IgD-negative memory B cell (primary cell): Measurements from ENCODE around the gene CCDC60. TPM values are rescaled to one million over a fixed set of nuclear protein-coding genes. Genes with fewer than 3 reads are reported as not detected.
A peak's percentile ranks its signal among the peaks of the same experiment; 100 is the strongest.

Experiments
- H3K27ac Mint-ChIP-seq, 3 donors: one replicate each; pipeline ENCODE4 v1.8.0; 2020 to 2022; ENCODE audit warnings: mild to moderate bottlenecking in 3 of 3, mixed read lengths in 3 of 3, moderate library complexity in 1 of 3
- H3K27me3 Mint-ChIP-seq: one replicate; pipeline ENCODE4 v1.8.0; 2021; ENCODE audit warnings: mixed read lengths
- H3K36me3 Mint-ChIP-seq: one replicate; pipeline ENCODE4 v1.8.0; 2020; ENCODE audit warnings: mild to moderate bottlenecking, mixed read lengths
- H3K4me1 Mint-ChIP-seq, 3 donors: one replicate each; pipeline ENCODE4 v1.8.0; 2020 to 2022; ENCODE audit warnings: mixed read lengths in 3 of 3, mild to moderate bottlenecking in 1 of 3
- H3K4me3 Mint-ChIP-seq, 4 donors: one replicate each; pipeline ENCODE4 v1.8.0; 2020 to 2022; ENCODE audit warnings: mild to moderate bottlenecking in 4 of 4, mixed read lengths in 4 of 4, moderate library complexity in 3 of 4
- H3K9me3 Mint-ChIP-seq, 3 donors: one replicate each; pipeline ENCODE4 v1.8.0; 2020 to 2021; ENCODE audit warnings: mixed read lengths in 3 of 3, mild to moderate bottlenecking in 1 of 3
- polyA plus RNA-seq: library from polyadenylated mRNA; unstranded; fragments of 300-500 nt; fragmentation: Illumina TruSeq; gene quantifications from one replicate; pipeline ENCODE4 v1.2.3, GENCODE V29; 2021

CCDC60 gene
- polyA plus RNA-seq, 1 donor from 2014 or later: not detected

DNA sequence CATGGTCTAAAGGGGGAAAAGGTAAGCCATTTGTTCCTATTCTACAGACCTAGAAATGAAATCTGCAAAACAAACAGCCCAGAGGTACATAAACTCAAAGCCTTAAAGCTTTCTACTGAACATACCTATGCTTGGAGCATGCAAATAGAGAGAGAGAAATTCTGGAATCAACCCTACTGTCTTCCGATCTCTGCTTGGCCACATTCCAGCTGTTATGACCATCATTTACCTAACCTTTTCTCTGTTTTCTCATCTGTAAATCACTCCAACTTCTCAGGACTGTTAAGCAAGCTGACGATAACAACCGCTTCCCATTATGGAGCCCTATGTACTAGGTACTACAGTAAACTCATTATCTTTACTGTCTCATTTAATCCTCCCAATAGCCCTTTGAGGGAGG lies 126.3 kb downstream of the CCDC60 start:
- no peaks in the 10 kb centered on the region for H3K36me3 Mint-ChIP-seq

GRCh38 chr12:119461636-119462214 lies 127.2 kb downstream of the CCDC60 start:
- H3K4me1 Mint-ChIP-seq: no peaks in the 10 kb centered on the region
- peaks cover 5% of the 10 kb centered on the region for H3K27me3 Mint-ChIP-seq
- no peak overlapping the region for H3K27ac Mint-ChIP-seq
- H3K4me3 Mint-ChIP-seq: no peak overlapping the region
- peaks cover 1 to 6% (median 2%) of the 10 kb centered on the region in 3 donors for H3K9me3 Mint-ChIP-seq
- no peaks in the 10 kb centered on the region for H3K36me3 Mint-ChIP-seq

More for the DNA sequence above, 126.3 kb downstream of the CCDC60 start:
- Mint-ChIP-seq H3K27ac (no peak overlapping the region), H3K4me3 (no peak overlapping the region), H3K4me1 (no peaks in the 10 kb centered on the region), H3K9me3 (peaks cover 3 to 6% (median 5%) of the 10 kb centered on the region in 3 donors), H3K27me3 (peaks cover 2% of the 10 kb centered on the region)

GRCh38 chr12:119463211-119463926 lies 128.8 kb downstream of the CCDC60 start:
- H3K4me1 Mint-ChIP-seq: no peaks in the 10 kb centered on the region
- H3K36me3 Mint-ChIP-seq: no peaks in the 10 kb centered on the region
- peaks cover 1 to 6% (median 2%) of the 10 kb centered on the region in 3 donors for H3K9me3 Mint-ChIP-seq
- H3K27ac Mint-ChIP-seq: no peak overlapping the region
- H3K4me3 Mint-ChIP-seq: no peak overlapping the region
- peaks cover 5% of the 10 kb centered on the region for H3K27me3 Mint-ChIP-seq

DNA sequence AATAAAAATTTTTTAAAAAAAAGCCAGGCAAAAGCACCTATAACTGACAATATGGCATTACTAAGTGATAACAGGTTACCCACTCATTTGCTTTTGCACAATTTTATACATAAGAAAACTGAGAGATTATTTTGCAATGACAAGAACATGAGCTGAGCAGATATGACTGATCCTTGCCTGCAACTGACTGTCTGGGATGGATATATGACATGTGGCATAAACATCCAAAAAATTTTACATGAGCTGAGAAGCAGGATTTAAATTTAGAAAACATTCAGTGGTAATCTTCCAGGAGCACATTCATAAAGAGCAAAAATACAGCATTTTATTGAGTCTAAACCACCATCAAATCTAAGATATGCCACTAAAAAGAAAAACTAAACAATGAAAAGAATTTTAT lies 133.8 kb downstream of the CCDC60 start:
- H3K27ac Mint-ChIP-seq: no peak overlapping the region
- H3K9me3 Mint-ChIP-seq: no peaks in the 10 kb centered on the region
- H3K4me3 Mint-ChIP-seq: no peak overlapping the region
- H3K36me3 Mint-ChIP-seq: no peaks in the 10 kb centered on the region
- no peaks in the 10 kb centered on the region for H3K4me1 Mint-ChIP-seq
- H3K27me3 Mint-ChIP-seq: peaks cover 5% of the 10 kb centered on the region

- no peak overlapping the region for H3K4me3 Mint-ChIP-seq
- no peaks in the 10 kb centered on the region for H3K4me1 Mint-ChIP-seq
- H3K27me3 Mint-ChIP-seq: peaks cover 4% of the 10 kb centered on the region
These were observed 141.1 kb downstream of the CCDC60 start for GRCh38 chr12:119475650-119476049.

GRCh38 chr12:119476951-119477350 lies 142.4 kb downstream of the CCDC60 start:
- Mint-ChIP-seq H3K4me3 (no peak overlapping the region), H3K9me3 (peaks cover 3 to 7% (median 3%) of the 10 kb centered on the region in 3 donors), H3K4me1 (no peaks in the 10 kb centered on the region), H3K27ac (no peak overlapping the region), H3K36me3 (peaks cover 2% of the 10 kb centered on the region), H3K27me3 (peaks cover 4% of the 10 kb centered on the region)

More at GRCh38 chr12:119475650-119476049, 141.1 kb downstream of the CCDC60 start:
- H3K36me3 Mint-ChIP-seq: peaks cover 2% of the 10 kb centered on the region
- H3K27ac Mint-ChIP-seq: no peak overlapping the region
- H3K9me3 Mint-ChIP-seq: peaks cover 3 to 7% (median 3%) of the 10 kb centered on the region in 3 donors

- no peak overlapping the region for H3K27ac Mint-ChIP-seq
- peaks cover 2% of the 10 kb centered on the region for H3K36me3 Mint-ChIP-seq
- no peak overlapping the region for H3K4me3 Mint-ChIP-seq
- no peaks in the 10 kb centered on the region for H3K4me1 Mint-ChIP-seq
- peaks cover 5 to 7% (median 5%) of the 10 kb centered on the region in 3 donors for H3K9me3 Mint-ChIP-seq
- H3K27me3 Mint-ChIP-seq: peaks cover 2% of the 10 kb centered on the region
These were observed 144.6 kb downstream of the CCDC60 start for GRCh38 chr12:119479121-119479561.

DNA sequence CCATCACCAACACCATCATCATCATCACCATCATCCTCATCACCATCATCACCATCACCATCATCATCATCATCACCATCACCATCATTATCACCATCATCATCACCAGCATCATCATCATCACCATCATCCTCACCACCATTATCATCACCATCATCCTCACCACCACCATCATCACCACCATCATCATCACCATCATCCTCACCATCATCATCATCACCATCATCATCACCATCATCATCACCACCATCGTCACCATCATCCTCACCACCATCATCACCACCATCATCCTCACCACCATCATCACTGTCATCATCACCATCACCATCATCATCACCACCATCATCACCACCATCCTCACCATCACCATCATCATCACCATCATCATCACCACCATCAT lies 146.0 kb downstream of the CCDC60 start:
- H3K9me3 Mint-ChIP-seq: peaks cover 5 to 7% (median 5%) of the 10 kb centered on the region in 3 donors
- H3K36me3 Mint-ChIP-seq: peaks cover 2% of the 10 kb centered on the region
- H3K27me3 Mint-ChIP-seq: peaks cover 3% of the 10 kb centered on the region
- H3K4me3 Mint-ChIP-seq: no peak overlapping the region
- no peaks in the 10 kb centered on the region for H3K4me1 Mint-ChIP-seq
- no peak overlapping the region for H3K27ac Mint-ChIP-seq

GRCh38 chr12:119486599-119487154 lies 152.1 kb downstream of the CCDC60 start:
- Mint-ChIP-seq H3K27ac (no peak overlapping the region), H3K4me3 (no peak overlapping the region), H3K9me3 (peaks cover 0 to 6% (median 2%) of the 10 kb centered on the region in 3 donors), H3K4me1 (no peaks in the 10 kb centered on the region), H3K27me3 (peaks cover 10% of the 10 kb centered on the region), H3K36me3 (no peaks in the 10 kb centered on the region)

DNA sequence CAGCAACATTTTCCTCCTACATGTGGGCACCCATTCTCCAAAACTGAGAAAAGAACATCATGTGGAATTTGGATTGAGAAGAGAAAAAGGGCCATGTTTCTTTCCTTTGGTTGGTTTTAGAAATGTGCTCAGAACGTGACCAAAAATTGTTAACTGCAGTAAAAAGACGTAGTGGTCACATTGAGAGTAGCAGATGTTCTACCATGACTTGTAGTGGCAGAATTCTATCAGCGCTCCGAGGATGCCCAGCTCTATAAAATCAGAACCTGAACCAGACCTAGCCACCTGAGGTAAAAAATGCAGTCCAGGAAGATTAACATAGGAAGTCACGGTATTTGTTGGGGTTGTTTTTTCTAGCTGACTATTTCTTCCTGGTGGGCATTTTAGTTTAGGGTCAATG lies 157.3 kb downstream of the CCDC60 start:
- H3K27ac Mint-ChIP-seq: no peak overlapping the region
- H3K36me3 Mint-ChIP-seq: no peaks in the 10 kb centered on the region
- no peak overlapping the region for H3K4me3 Mint-ChIP-seq
- peaks cover 18% of the 10 kb centered on the region for H3K27me3 Mint-ChIP-seq
- peaks cover 0 to 4% (median 0%) of the 10 kb centered on the region in 3 donors for H3K9me3 Mint-ChIP-seq
- no peaks in the 10 kb centered on the region for H3K4me1 Mint-ChIP-seq

GRCh38 chr12:119500209-119500608 lies 165.7 kb downstream of the CCDC60 start:
- Mint-ChIP-seq H3K36me3 (no peaks in the 10 kb centered on the region), H3K27me3 (peaks cover 6% of the 10 kb centered on the region), H3K4me1 (no peaks in the 10 kb centered on the region), H3K27ac (no peak overlapping the region), H3K4me3 (no peak overlapping the region), H3K9me3 (no peaks in the 10 kb centered on the region)

DNA sequence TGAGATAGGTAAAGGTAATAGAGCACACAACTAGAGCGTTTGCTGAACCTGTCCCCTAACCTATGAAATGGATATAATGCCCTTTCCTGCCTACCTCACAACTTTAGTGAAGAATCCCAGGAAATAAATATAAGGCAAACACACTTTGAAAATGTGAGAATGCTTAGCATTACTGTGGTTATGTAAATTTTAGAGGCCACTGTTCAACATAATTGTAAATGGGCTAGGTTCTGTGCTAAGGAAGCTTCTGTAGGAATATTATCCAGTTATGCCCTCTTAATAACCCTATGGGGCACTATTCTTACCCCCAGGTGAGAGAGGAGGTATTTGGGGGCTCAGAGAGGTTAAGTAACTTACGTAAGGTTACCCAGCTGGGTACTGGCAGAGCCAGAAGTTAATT lies 166.5 kb downstream of the CCDC60 start:
- Mint-ChIP-seq H3K27me3 (peaks cover 6% of the 10 kb centered on the region), H3K36me3 (no peaks in the 10 kb centered on the region), H3K9me3 (no peaks in the 10 kb centered on the region), H3K4me3 (no peak overlapping the region), H3K4me1 (no peaks in the 10 kb centered on the region), H3K27ac (no peak overlapping the region)

GRCh38 chr12:119505001-119505400 lies 170.5 kb downstream of the CCDC60 start:
- Mint-ChIP-seq H3K27me3 (peaks cover 6% of the 10 kb centered on the region), H3K4me3 (no peak overlapping the region), H3K36me3 (no peaks in the 10 kb centered on the region), H3K4me1 (no peaks in the 10 kb centered on the region), H3K27ac (no peak overlapping the region), H3K9me3 (no peaks in the 10 kb centered on the region)

DNA sequence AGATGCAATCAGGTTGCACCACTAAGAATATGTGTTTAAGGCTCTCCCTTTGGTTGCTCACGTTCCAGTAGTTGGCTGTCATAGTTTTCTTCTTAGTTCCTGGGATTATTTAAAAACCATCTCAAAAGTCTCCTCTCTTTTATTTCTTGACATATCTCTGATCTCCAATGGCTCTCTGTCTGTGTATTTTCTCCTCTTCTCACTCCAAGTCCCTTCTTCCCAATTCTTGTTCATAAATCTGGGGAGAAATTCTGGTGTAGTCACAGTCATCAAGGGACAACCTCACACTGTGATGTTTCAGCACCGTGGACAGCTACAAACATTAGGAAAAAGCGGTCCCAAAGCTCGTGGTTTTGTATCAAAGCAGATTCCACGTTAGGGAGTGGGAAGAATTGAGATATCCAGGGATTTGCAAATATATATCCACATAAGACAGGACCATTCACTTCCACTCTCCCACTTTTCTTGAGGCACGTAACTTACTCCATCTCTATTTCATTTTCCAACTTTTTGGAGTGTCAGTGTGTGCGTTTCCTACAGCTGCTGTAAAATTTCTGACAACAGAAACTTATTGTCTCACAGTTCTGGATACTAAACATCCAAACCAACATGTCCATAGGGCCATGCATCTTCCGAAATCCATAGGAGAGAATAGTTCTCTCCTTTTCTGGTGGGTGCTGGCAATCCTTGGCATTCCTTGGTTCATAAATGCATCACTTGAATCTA lies 178.4 kb downstream of the CCDC60 start:
- Mint-ChIP-seq H3K36me3 (no peaks in the 10 kb centered on the region), H3K4me3 (peak overlapping the region in 1 of 4 donors; percentile 25), H3K27me3 (peaks cover 5% of the 10 kb centered on the region), H3K4me1 (no peaks in the 10 kb centered on the region), H3K27ac (no peak overlapping the region), H3K9me3 (peaks cover 3 to 4% (median 3%) of the 10 kb centered on the region in 3 donors)

GRCh38 chr12:119528241-119528640 lies 193.7 kb downstream of the CCDC60 start:
- H3K36me3 Mint-ChIP-seq: no peaks in the 10 kb centered on the region
- peaks cover 4 to 15% (median 10%) of the 10 kb centered on the region in 3 donors for H3K9me3 Mint-ChIP-seq

More at GRCh38 chr12:119528241-119528640, 193.7 kb downstream of the CCDC60 start:
- H3K27ac Mint-ChIP-seq: no peak overlapping the region
- H3K4me3 Mint-ChIP-seq: no peak overlapping the region
- no peaks in the 10 kb centered on the region for H3K4me1 Mint-ChIP-seq
- no peaks in the 10 kb centered on the region for H3K27me3 Mint-ChIP-seq
